HEK293 (cell line): Measurements from ENCODE around the gene CCDC85C.

ENCODE experiments used
- CTCF ChIP-seq: fragments of 450-650 bp; formaldehyde crosslinking; IDR thresholded peaks from 2 replicates; pipeline ENCODE4 v1.5.1; 2016; ENCODE audit warnings: missing biosample characterization, missing genetic modification characterization
- GLIS1 ChIP-seq: fragments of 450-650 bp; formaldehyde crosslinking; IDR thresholded peaks from 2 replicates; pipeline ENCODE4 v1.5.1; 2016; ENCODE audit warnings: missing biosample characterization, missing genetic modification characterization
- SP2 ChIP-seq: fragments of 450-650 bp; formaldehyde crosslinking; IDR thresholded peaks from 2 replicates; pipeline ENCODE4 v1.5.1; 2016; ENCODE audit warnings: missing biosample characterization, missing genetic modification characterization
- ZFP37 ChIP-seq: fragments of 450-650 bp; formaldehyde crosslinking; IDR thresholded peaks from 2 replicates; pipeline ENCODE4 v1.5.1; 2016; ENCODE audit warnings: missing biosample characterization, missing genetic modification characterization
- ZNF2 ChIP-seq: fragments of 450-650 bp; formaldehyde crosslinking; IDR thresholded peaks from 2 replicates; pipeline ENCODE4 v1.5.1; 2016; ENCODE audit warnings: missing biosample characterization, missing genetic modification characterization
- ZNF670 ChIP-seq: fragments of 450-650 bp; formaldehyde crosslinking; IDR thresholded peaks from 2 replicates; pipeline ENCODE4 v1.5.1; 2016; ENCODE audit warnings: missing biosample characterization, missing genetic modification characterization, low read depth
- ZNF791 ChIP-seq: fragments of 450-650 bp; formaldehyde crosslinking; IDR thresholded peaks from 2 replicates; pipeline ENCODE4 v1.5.1; 2016; ENCODE audit warnings: missing biosample characterization, missing genetic modification characterization
- TF ChIP-seq, protein P1 (sequence below): fragments of 450-650 bp; formaldehyde crosslinking; IDR thresholded peaks from 2 replicates; pipeline ENCODE4 v1.5.1; 2016; ENCODE audit warnings: missing biosample characterization, missing genetic modification characterization
- TF ChIP-seq, protein P2 (sequence below): fragments of 450-650 bp; formaldehyde crosslinking; IDR thresholded peaks from 2 replicates; pipeline ENCODE4 v1.5.1; 2016; ENCODE audit warnings: missing biosample characterization, missing genetic modification characterization, low read depth
- TF ChIP-seq, protein P3 (sequence below): fragments of 450-650 bp; formaldehyde crosslinking; IDR thresholded peaks from 2 replicates; pipeline ENCODE4 v1.5.1; 2016; ENCODE audit warnings: missing biosample characterization, missing genetic modification characterization

DNA sequence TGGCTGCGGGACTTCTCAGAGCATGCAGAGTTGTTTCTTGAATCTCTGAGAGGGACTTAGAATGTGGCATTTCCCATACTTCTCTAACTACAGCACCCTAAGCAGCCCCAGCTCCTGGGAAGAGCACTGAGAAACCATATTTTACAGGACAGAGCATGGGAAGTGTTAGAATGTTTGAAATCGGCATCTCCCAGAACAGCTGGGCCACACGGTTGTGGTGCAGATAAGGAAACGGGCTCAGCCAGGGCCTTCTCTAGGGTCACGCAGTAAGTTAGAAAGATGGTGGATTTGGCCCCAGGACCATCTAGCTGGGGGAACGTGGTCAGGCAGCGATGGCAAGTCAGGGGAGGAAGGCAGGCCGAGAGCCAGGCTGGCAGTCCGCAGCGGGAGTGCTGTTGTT is 30.4 kb upstream of the CCDC85C start:
- TF ChIP-seq ZNF2 (tag by site-specific recombination): no peak
- TF ChIP-seq CTCF (tag by site-specific recombination): no peak
- no peak for TF ChIP-seq GLIS1 (tag by site-specific recombination)
- no peak for TF ChIP-seq ZNF670 (tag by site-specific recombination)
- TF ChIP-seq, protein P1, sequence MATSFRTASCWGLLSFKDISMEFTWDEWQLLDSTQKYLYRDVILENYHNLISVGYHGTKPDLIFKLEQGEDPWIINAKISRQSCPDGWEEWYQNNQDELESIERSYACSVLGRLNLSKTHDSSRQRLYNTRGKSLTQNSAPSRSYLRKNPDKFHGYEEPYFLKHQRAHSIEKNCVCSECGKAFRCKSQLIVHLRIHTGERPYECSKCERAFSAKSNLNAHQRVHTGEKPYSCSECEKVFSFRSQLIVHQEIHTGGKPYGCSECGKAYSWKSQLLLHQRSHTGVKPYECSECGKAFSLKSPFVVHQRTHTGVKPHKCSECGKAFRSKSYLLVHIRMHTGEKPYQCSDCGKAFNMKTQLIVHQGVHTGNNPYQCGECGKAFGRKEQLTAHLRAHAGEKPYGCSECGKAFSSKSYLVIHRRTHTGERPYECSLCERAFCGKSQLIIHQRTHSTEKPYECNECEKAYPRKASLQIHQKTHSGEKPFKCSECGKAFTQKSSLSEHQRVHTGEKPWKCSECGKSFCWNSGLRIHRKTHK (tag by site-specific recombination): no peak
- TF ChIP-seq SP2: no peak
- TF ChIP-seq, protein P2, sequence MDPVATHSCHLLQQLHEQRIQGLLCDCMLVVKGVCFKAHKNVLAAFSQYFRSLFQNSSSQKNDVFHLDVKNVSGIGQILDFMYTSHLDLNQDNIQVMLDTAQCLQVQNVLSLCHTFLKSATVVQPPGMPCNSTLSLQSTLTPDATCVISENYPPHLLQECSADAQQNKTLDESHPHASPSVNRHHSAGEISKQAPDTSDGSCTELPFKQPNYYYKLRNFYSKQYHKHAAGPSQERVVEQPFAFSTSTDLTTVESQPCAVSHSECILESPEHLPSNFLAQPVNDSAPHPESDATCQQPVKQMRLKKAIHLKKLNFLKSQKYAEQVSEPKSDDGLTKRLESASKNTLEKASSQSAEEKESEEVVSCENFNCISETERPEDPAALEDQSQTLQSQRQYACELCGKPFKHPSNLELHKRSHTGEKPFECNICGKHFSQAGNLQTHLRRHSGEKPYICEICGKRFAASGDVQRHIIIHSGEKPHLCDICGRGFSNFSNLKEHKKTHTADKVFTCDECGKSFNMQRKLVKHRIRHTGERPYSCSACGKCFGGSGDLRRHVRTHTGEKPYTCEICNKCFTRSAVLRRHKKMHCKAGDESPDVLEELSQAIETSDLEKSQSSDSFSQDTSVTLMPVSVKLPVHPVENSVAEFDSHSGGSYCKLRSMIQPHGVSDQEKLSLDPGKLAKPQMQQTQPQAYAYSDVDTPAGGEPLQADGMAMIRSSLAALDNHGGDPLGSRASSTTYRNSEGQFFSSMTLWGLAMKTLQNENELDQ (tag by site-specific recombination): no peak
- TF ChIP-seq, protein P3, sequence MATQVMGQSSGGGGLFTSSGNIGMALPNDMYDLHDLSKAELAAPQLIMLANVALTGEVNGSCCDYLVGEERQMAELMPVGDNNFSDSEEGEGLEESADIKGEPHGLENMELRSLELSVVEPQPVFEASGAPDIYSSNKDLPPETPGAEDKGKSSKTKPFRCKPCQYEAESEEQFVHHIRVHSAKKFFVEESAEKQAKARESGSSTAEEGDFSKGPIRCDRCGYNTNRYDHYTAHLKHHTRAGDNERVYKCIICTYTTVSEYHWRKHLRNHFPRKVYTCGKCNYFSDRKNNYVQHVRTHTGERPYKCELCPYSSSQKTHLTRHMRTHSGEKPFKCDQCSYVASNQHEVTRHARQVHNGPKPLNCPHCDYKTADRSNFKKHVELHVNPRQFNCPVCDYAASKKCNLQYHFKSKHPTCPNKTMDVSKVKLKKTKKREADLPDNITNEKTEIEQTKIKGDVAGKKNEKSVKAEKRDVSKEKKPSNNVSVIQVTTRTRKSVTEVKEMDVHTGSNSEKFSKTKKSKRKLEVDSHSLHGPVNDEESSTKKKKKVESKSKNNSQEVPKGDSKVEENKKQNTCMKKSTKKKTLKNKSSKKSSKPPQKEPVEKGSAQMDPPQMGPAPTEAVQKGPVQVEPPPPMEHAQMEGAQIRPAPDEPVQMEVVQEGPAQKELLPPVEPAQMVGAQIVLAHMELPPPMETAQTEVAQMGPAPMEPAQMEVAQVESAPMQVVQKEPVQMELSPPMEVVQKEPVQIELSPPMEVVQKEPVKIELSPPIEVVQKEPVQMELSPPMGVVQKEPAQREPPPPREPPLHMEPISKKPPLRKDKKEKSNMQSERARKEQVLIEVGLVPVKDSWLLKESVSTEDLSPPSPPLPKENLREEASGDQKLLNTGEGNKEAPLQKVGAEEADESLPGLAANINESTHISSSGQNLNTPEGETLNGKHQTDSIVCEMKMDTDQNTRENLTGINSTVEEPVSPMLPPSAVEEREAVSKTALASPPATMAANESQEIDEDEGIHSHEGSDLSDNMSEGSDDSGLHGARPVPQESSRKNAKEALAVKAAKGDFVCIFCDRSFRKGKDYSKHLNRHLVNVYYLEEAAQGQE (tag by site-specific recombination): no peak
- TF ChIP-seq ZNF791 (tag by site-specific recombination): no peak
- TF ChIP-seq ZFP37 (tag by site-specific recombination): no peak
